ENCODE measurements around the gene SGSM1. TPM values are rescaled to one million over a fixed set of nuclear protein-coding genes. Genes with fewer than 3 reads are reported as not detected.

SGSM1 gene
- total RNA-seq, 4 donors from 2014 or later: 0.07 to 0.44 (median 0.41) TPM; not detected in 1

GRCh38 chr22:24813861-24814770 lies 8.1 kb downstream of the SGSM1 start:
- Histone ChIP-seq H3K9me3 (no peaks in the 10 kb centered on the region), H3K4me1 (no peaks in the 10 kb centered on the region), H3K27me3 (no peaks in the 10 kb centered on the region), H3K27ac (no peak overlapping the region), H3K36me3 (no peaks in the 10 kb centered on the region), H3K4me3 (no peak overlapping the region)
- in situ Hi-C loops (cut with MboI; ENCODE audit: low sequenced_read_pairs in 4 of 4): no loop called here
- intact Hi-C loops (cut with DNase I; ENCODE audit: low total_unique reads): no loop called here
- ATAC-seq (no peak), DNase-seq (no peak)
- TF ChIP-seq POLR2A (IDR thresholded peaks at IDR 0.05): no peak
- no peak for TF ChIP-seq CTCF (IDR thresholded peaks at IDR 0.05 in 4 of 5, conservative IDR thresholded peaks at IDR 0.05 in 1 of 5)

- H3K36me3 ChIP-seq: no peaks in the 10 kb centered on the region
- H3K27ac ChIP-seq: no peak overlapping the region
- no peak for ATAC-seq
- in situ Hi-C loops (cut with MboI; ENCODE audit: low sequenced_read_pairs in 4 of 4) (no loop called here), intact Hi-C loops (cut with DNase I; ENCODE audit: low total_unique reads) (no loop called here)
- DNase-seq: no peak
- no peak for TF ChIP-seq POLR2A (IDR thresholded peaks at IDR 0.05)
- TF ChIP-seq CTCF (IDR thresholded peaks at IDR 0.05 in 4 of 5, conservative IDR thresholded peaks at IDR 0.05 in 1 of 5): no peak
- H3K4me1 ChIP-seq: peaks cover 5 to 8% of the 10 kb centered on the region in 2 donors
- no peaks in the 10 kb centered on the region for H3K9me3 ChIP-seq
- H3K27me3 ChIP-seq: no peaks in the 10 kb centered on the region
- H3K4me3 ChIP-seq: no peak overlapping the region
Measured at GRCh38 chr22:24816806-24817205, 10.8 kb downstream of the SGSM1 start.

GRCh38 chr22:24819487-24819886 lies 13.5 kb downstream of the SGSM1 start:
- H3K4me3 ChIP-seq: no peak overlapping the region
- H3K27me3 ChIP-seq: no peaks in the 10 kb centered on the region
- no peaks in the 10 kb centered on the region for H3K36me3 ChIP-seq
- no peak overlapping the region for H3K27ac ChIP-seq
- no peak for ATAC-seq
- no peak for TF ChIP-seq POLR2A (IDR thresholded peaks at IDR 0.05)
- no peak for TF ChIP-seq CTCF (IDR thresholded peaks at IDR 0.05 in 4 of 5, conservative IDR thresholded peaks at IDR 0.05 in 1 of 5)
- intact Hi-C loops (cut with DNase I; ENCODE audit: low total_unique reads) (no loop called here), in situ Hi-C loops (cut with MboI; ENCODE audit: low sequenced_read_pairs in 4 of 4) (no loop called here)
- no peaks in the 10 kb centered on the region for H3K9me3 ChIP-seq
- peaks cover 5 to 8% of the 10 kb centered on the region in 2 donors for H3K4me1 ChIP-seq
- DNase-seq: no peak

GRCh38 chr22:24819911-24820461 lies 14.0 kb downstream of the SGSM1 start:
- Histone ChIP-seq H3K27ac (peak overlapping the region in 3 of 4 donors; percentile 31 to 51 (median 42)), H3K9me3 (no peaks in the 10 kb centered on the region), H3K27me3 (no peaks in the 10 kb centered on the region), H3K36me3 (no peaks in the 10 kb centered on the region), H3K4me3 (no peak overlapping the region), H3K4me1 (peaks cover 5 to 8% of the 10 kb centered on the region in 2 donors)
- DNase-seq (peak in 1 of 2 donors; percentile 57), ATAC-seq (peak; percentile 85 to 93)
- TF ChIP-seq CTCF (IDR thresholded peaks at IDR 0.05 in 4 of 5, conservative IDR thresholded peaks at IDR 0.05 in 1 of 5): no peak
- in situ Hi-C loops (cut with MboI; ENCODE audit: low sequenced_read_pairs in 4 of 4): no loop called here
- intact Hi-C loops (cut with DNase I; ENCODE audit: low total_unique reads): no loop called here

All from gastrocnemius medialis (tissue), 4 donors.